PC-9 (cell line): Measurements from ENCODE around the gene KLHL6. TPM values are rescaled to one million over a fixed set of nuclear protein-coding genes. Genes with fewer than 3 reads are reported as not detected.

Source experiments
- BruUV-seq: library from RNA; stranded (reverse); fragments of 400-500 nt; replicated peaks from 2 replicates; lab custom pipeline; 2021; lab: Mats Ljungman, UMichigan
- CTCF ChIA-PET: fragments of 300-600 bp; sonication (Branson Sonifier 250); formaldehyde crosslinking; loops from one replicate; lab custom pipeline; 2022; ENCODE audit warnings: antibody characterized with exemption; lab: Charles Lee
- POLR2A ChIA-PET: fragments of 300-600 bp; sonication (Branson Sonifier 250); formaldehyde crosslinking; loops from one replicate; lab custom pipeline; 2022; ENCODE audit warnings: antibody characterized with exemption; ENCODE audit not compliant: unreplicated experiment; lab: Charles Lee
- DNase-seq, 2 experiments: peaks; one replicate each; pipeline versions ENCODE4 v3.0.0 to v3.0.0-alpha.2; 2015 to 2022; ENCODE audit warnings: mixed read lengths in 1 of 2
- H2AFZ ChIP-seq: fragments of 200-600 bp; sonication (generic); 2 replicates; pipeline ENCODE4 v1.8.1; 2017; ENCODE audit warnings: antibody characterized with exemption
- H3F3A ChIP-seq: fragments of 200-600 bp; sonication (generic); 2 replicates; pipeline ENCODE4 v1.8.1; 2017; ENCODE audit warnings: antibody characterized with exemption, mild to moderate bottlenecking, low read depth; ENCODE audit not compliant: insufficient read depth
- H3K27ac ChIP-seq: fragments of 200-600 bp; sonication (generic); 2 replicates; pipeline ENCODE4 v1.6.1; 2016; ENCODE audit warnings: mixed run types
- H3K27me3 ChIP-seq: fragments of 200-600 bp; sonication (generic); 2 replicates; pipeline ENCODE4 v1.6.1; 2016; ENCODE audit warnings: low read depth, mixed run types; ENCODE audit not compliant: insufficient read depth
- H3K36me3 ChIP-seq: fragments of 200-600 bp; sonication (generic); 2 replicates; pipeline ENCODE4 v1.6.1; 2016; ENCODE audit warnings: low read depth, mixed run types
- H3K4me1 ChIP-seq: fragments of 200-600 bp; sonication (generic); replicated peaks from 2 replicates; pipeline ENCODE4 v1.6.1; 2016; ENCODE audit warnings: mixed run types; ENCODE audit not compliant: insufficient read depth
- H3K4me2 ChIP-seq: fragments of 200-600 bp; sonication (generic); 2 replicates; pipeline ENCODE4 v1.6.1; 2017; ENCODE audit warnings: mixed run types
- H3K4me3 ChIP-seq: fragments of 200-600 bp; sonication (generic); 2 replicates; pipeline ENCODE4 v1.6.1; 2016; ENCODE audit warnings: mixed run types
- H3K79me2 ChIP-seq: fragments of 200-600 bp; sonication (generic); 2 replicates; pipeline ENCODE4 v1.6.1; 2017; ENCODE audit warnings: low read depth, mixed run types
- H3K9me2 ChIP-seq: fragments of 200-600 bp; sonication (generic); 2 replicates; pipeline ENCODE4 v1.8.1; 2017; ENCODE audit warnings: mild to moderate bottlenecking; ENCODE audit not compliant: insufficient read depth
- H3K9me3 ChIP-seq: fragments of 200-600 bp; sonication (generic); 2 replicates; pipeline ENCODE4 v1.8.1; 2016; ENCODE audit warnings: low read depth; ENCODE audit not compliant: insufficient read depth
- H4K20me1 ChIP-seq: fragments of 200-600 bp; sonication (generic); 2 replicates; pipeline ENCODE4 v1.8.1; 2017; ENCODE audit not compliant: insufficient read depth
- CTCF ChIP-seq: fragments of 200-600 bp; sonication (generic); conservative IDR thresholded peaks from 2 replicates; pipeline ENCODE4 v1.6.1; 2017; ENCODE audit warnings: mixed run types, antibody characterized with exemption, mild to moderate bottlenecking, moderate library complexity
- EZH2 ChIP-seq: fragments of 200-600 bp; sonication (generic); IDR thresholded peaks from 2 replicates; pipeline ENCODE4 v1.8.0; 2017; ENCODE audit warnings: antibody characterized with exemption, low read depth
- intact Hi-C: fragments of 100-400 bp; cut with micrococcal nuclease; formaldehyde crosslinking; loops from one replicate; pipeline ENCODE4 v1.10.0; 2022; ENCODE audit not compliant: unreplicated experiment
- total RNA-seq: library from RNA; stranded (reverse); gene quantifications from 2 replicates; pipeline ENCODE4 v1.2.3, GENCODE V29; 2021

Gene KLHL6
- total RNA-seq, 1 experiment from 2014 or later, result 0.04 TPM

DNA sequence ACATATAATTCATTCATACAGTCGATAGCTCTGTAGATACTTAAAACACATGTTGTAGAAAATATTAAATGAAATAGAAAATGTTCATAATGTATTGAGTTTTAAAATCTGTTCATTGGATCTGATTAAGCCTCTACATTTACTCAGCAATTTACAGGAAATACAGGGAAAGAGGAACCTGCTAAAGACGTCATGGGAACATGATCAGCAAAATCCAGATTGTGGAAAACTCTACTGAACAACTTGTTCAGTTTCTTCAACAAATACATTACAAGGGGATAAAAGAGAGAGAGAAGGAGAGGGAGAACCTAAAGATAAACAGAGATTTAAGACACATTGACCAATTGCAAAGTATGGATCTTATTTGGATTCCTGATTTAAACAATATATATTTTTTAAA is 46.7 kb downstream of the KLHL6 start:
- no TSS peak for BruUV-seq
- Histone ChIP-seq H3K9me3 (no peaks in the 10 kb centered on the region), H3K79me2 (no peaks in the 10 kb centered on the region), H3K4me2 (no peak overlapping the region), H3K9me2 (0 out of 2 replicates have a peak, but pooled peaks cover 3% of the 10 kb centered on the region), H3K4me1 (no peaks in the 10 kb centered on the region), H3K27me3 (no peaks in the 10 kb centered on the region), H3K36me3 (no peaks in the 10 kb centered on the region), H3K4me3 (no peak overlapping the region), H2AFZ (no peak overlapping the region), H3K27ac (no peak overlapping the region), H4K20me1 (no peaks in the 10 kb centered on the region), H3F3A (no peaks in the 10 kb centered on the region)
- ChIA-PET POLR2A (interaction anchor here (0.9 kb wide), 1 partner anchor 605 kb away, joined by 9 read pairs; no protein-coding TSS in a partner anchor), CTCF (no interaction called here)
- no peak for TF ChIP-seq EZH2
- intact Hi-C loops, result no loop called here
- DNase-seq, result no peak

DNA sequence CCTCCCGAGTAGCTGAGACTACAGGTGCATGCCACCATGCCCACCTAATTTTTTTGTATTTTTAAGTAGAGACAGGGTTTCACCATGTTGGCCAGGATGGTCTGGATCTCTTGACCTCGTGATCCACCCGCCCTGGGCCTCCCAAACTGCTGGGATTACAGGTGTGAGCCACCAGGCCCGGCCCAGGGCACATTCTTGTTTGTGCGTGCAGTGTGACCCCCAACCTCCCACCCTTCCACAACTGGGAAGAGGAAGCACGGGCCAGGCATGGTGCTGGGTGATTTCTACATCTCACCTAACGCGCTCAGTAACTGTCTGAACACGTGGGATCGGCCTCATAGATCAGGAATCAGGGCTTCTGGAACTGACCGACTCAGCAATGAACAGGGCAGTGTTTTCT is 48.0 kb downstream of the KLHL6 start:
- ChIA-PET POLR2A (no interaction called here), CTCF (no interaction called here)
- Histone ChIP-seq H3F3A (no peaks in the 10 kb centered on the region), H2AFZ (no peak overlapping the region), H3K27me3 (no peaks in the 10 kb centered on the region), H3K4me3 (no peak overlapping the region), H3K9me3 (no peaks in the 10 kb centered on the region), H3K79me2 (no peaks in the 10 kb centered on the region), H4K20me1 (no peaks in the 10 kb centered on the region), H3K27ac (no peak overlapping the region), H3K9me2 (no peaks in the 10 kb centered on the region), H3K4me2 (no peak overlapping the region), H3K36me3 (no peaks in the 10 kb centered on the region), H3K4me1 (no peaks in the 10 kb centered on the region)
- BruUV-seq, result no TSS peak
- TF ChIP-seq EZH2 (no peak), CTCF (no peak)
- peak in 1 of 2 experiments; percentile 21 for DNase-seq
- intact Hi-C loops, result no loop called here

DNA sequence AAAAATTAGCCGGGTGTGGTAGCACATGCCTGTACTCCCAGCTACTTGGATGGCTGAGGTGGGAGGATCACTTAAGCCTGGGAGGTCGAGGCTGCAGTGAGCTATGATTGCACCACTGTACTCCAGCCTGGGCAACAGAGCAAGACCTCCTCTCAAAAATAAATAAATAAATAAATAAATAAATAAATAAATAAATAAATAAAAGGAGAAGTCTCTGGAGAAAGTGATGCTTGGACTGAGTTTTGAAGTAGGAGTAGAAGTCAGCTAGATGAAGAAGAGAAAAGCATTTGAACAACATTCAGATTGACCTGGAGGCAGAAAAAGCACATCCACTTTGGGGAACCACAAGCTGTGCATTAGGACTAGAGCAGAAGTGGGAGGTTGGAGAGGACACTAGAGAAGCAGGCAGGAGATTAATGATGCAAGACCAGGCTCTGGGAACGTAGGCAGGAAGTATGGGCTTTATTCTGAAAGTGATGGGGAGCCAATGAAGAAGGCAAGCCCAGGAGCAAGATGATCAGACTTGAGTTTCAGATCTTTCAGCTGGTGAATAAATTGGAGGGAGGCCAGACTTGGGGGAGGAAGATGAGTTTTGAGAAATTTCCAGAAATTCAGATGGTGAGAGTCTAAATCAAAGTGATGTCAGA is 48.7 kb downstream of the KLHL6 start:
- no peak overlapping the region for H3K4me3 ChIP-seq
- H2AFZ ChIP-seq, result no peak overlapping the region
- H3K27me3 ChIP-seq, result no peaks in the 10 kb centered on the region
- no peaks in the 10 kb centered on the region for H3F3A ChIP-seq
- no peak overlapping the region for H3K27ac ChIP-seq
- no peaks in the 10 kb centered on the region for H3K36me3 ChIP-seq
- intact Hi-C loops, result no loop called here
- ChIA-PET POLR2A (no interaction called here), CTCF (no interaction called here)
- no peaks in the 10 kb centered on the region for H3K9me2 ChIP-seq
- BruUV-seq, result no TSS peak
- TF ChIP-seq EZH2 (no peak), CTCF (no peak)
- no peaks in the 10 kb centered on the region for H3K79me2 ChIP-seq
- no peak overlapping the region for H3K4me2 ChIP-seq
- no peaks in the 10 kb centered on the region for H3K9me3 ChIP-seq
- no peak for DNase-seq
- H3K4me1 ChIP-seq, result no peaks in the 10 kb centered on the region
- no peaks in the 10 kb centered on the region for H4K20me1 ChIP-seq

GRCh38 chr3:183504597-183504996 is 50.9 kb downstream of the KLHL6 start:
- CTCF ChIA-PET, result no interaction called here
- no peak overlapping the region for H3K27ac ChIP-seq

More at GRCh38 chr3:183504597-183504996, 50.9 kb downstream of the KLHL6 start:
- Histone ChIP-seq H4K20me1 (no peaks in the 10 kb centered on the region), H3K9me3 (no peaks in the 10 kb centered on the region), H3K36me3 (no peaks in the 10 kb centered on the region), H2AFZ (no peak overlapping the region), H3K4me2 (no peak overlapping the region), H3F3A (no peaks in the 10 kb centered on the region), H3K27me3 (no peaks in the 10 kb centered on the region), H3K79me2 (no peaks in the 10 kb centered on the region), H3K4me3 (no peak overlapping the region), H3K4me1 (no peaks in the 10 kb centered on the region), H3K9me2 (no peaks in the 10 kb centered on the region)
- DNase-seq, result no peak
- no TSS peak for BruUV-seq
- POLR2A ChIA-PET, result no interaction called here
- TF ChIP-seq EZH2 (no peak), CTCF (no peak)
- intact Hi-C loops, result no loop called here
